Esophagus squamous epithelium (tissue), 4 donors: ENCODE data around the gene RPGRIP1.

Experiments
- POLR2A ChIP-seq, 4 donors: fragments of 450-650 bp; IDR thresholded peaks; one replicate each; pipeline ENCODE4 v1.6.1; 2017; ENCODE audit warnings: antibody characterized with exemption in 4 of 4, mild to moderate bottlenecking in 4 of 4, moderate library complexity in 3 of 4
- TF ChIP-seq, protein P1 (sequence below), 6 experiments: fragments of 450-650 bp in 4 of 6; fragments of 200-600 bp in 2 of 6; sonication (generic) in 2 of 6; IDR thresholded peaks; one replicate each; pipeline ENCODE4 v1.5.1; 2016 to 2019; ENCODE audit warnings: antibody characterized with exemption in 6 of 6, mild to moderate bottlenecking in 4 of 6, moderate library complexity in 4 of 6

GRCh38 chr14:21311614-21312013 lies 31.7 kb downstream of the RPGRIP1 start:
- TF ChIP-seq, protein P1, sequence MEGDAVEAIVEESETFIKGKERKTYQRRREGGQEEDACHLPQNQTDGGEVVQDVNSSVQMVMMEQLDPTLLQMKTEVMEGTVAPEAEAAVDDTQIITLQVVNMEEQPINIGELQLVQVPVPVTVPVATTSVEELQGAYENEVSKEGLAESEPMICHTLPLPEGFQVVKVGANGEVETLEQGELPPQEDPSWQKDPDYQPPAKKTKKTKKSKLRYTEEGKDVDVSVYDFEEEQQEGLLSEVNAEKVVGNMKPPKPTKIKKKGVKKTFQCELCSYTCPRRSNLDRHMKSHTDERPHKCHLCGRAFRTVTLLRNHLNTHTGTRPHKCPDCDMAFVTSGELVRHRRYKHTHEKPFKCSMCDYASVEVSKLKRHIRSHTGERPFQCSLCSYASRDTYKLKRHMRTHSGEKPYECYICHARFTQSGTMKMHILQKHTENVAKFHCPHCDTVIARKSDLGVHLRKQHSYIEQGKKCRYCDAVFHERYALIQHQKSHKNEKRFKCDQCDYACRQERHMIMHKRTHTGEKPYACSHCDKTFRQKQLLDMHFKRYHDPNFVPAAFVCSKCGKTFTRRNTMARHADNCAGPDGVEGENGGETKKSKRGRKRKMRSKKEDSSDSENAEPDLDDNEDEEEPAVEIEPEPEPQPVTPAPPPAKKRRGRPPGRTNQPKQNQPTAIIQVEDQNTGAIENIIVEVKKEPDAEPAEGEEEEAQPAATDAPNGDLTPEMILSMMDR (IDR thresholded peaks at IDR 0.05): no peak
- TF ChIP-seq POLR2A (IDR thresholded peaks at IDR 0.05): no peak
